Osteoblast (primary cell): ENCODE results near the gene CEP63. TPM values are rescaled to one million over a fixed set of nuclear protein-coding genes. Genes with fewer than 3 reads are reported as not detected.

Source experiments
- DNase-seq: peaks from one replicate; pipeline ENCODE4 v3.0.0; 2011; ENCODE audit warnings: low spot score, mixed read lengths; ENCODE audit not compliant: insufficient read length; ENCODE audit errors: missing footprints
- H2AFZ ChIP-seq: 2 replicates; pipeline ENCODE4 v1.6.0; 2011; ENCODE audit warnings: mild to moderate bottlenecking, low read length
- H3K27ac ChIP-seq: 2 replicates; pipeline ENCODE4 v1.5.1; 2011; ENCODE audit warnings: mild to moderate bottlenecking, low read depth, low read length, moderate library complexity
- H3K27me3 ChIP-seq: 2 replicates; pipeline ENCODE4 v1.6.0; 2012; ENCODE audit warnings: mild to moderate bottlenecking, control low read depth, inconsistent platforms, low read length, moderate library complexity; ENCODE audit not compliant: insufficient read depth
- H3K36me3 ChIP-seq: 2 replicates; pipeline ENCODE4 v1.5.1; 2011; ENCODE audit warnings: mild to moderate bottlenecking, low read length, control low read depth, moderate library complexity; ENCODE audit not compliant: insufficient read depth
- H3K4me1 ChIP-seq: 2 replicates; pipeline ENCODE4 v1.5.1; 2011; ENCODE audit warnings: mild to moderate bottlenecking, low read length, control low read depth, moderate library complexity; ENCODE audit not compliant: insufficient read depth
- H3K4me2 ChIP-seq: 2 replicates; pipeline ENCODE4 v1.6.0; 2011; ENCODE audit warnings: mild to moderate bottlenecking, low read length; ENCODE audit not compliant: insufficient read depth
- H3K4me3 ChIP-seq: fragments of 200-600 bp; sonication (generic); 3 replicates; pipeline ENCODE4 v1.5.1; 2012; ENCODE audit warnings: mild to moderate bottlenecking, low read length, inconsistent platforms; ENCODE audit not compliant: insufficient read depth
- H3K79me2 ChIP-seq: 2 replicates; pipeline ENCODE4 v1.6.0; 2012; ENCODE audit warnings: mild to moderate bottlenecking, low read length, control low read depth, inconsistent platforms; ENCODE audit not compliant: insufficient read depth
- H3K9me3 ChIP-seq: 2 replicates; pipeline ENCODE4 v1.5.1; 2011; ENCODE audit warnings: low read depth, low read length, control low read depth
- H4K20me1 ChIP-seq: 2 replicates; pipeline ENCODE4 v1.6.0; 2012; ENCODE audit warnings: mild to moderate bottlenecking, low read length, control low read depth; ENCODE audit not compliant: insufficient read depth
- CTCF ChIP-seq: IDR thresholded peaks from 2 replicates; pipeline ENCODE4 v1.5.1; 2011; ENCODE audit warnings: mild to moderate bottlenecking, low read depth, low read length, moderate library complexity; ENCODE audit errors: extremely low read depth
- total RNA-seq: library from RNA; depleted of rRNA; stranded (reverse); fragments of >200 nt; gene quantifications from 2 replicates; pipeline ENCODE4 v1.2.3, GENCODE V29; 2012

Gene CEP63
- total RNA-seq, 1 donor = 15.9 TPM

DNA sequence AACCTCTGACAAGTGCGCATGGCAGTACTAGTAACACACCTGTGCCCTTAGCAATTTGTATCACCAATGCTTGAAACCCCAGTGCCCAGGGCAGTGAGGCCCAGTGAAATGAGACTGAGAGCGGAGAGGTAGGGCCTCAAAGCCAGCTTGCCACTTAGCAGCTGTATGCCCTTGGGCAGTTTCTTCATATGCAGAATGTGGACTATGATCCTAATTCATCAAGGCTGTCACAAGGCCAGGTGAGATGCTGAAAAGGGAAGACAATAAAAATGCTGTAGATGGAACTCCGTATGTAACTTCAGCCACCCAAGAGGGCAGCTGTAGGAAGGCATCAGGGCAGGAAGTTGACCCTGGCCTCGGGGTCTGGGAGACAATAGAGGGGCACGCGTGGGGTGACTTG, 90.6 kb downstream of the CEP63 start:
- H3K79me2 ChIP-seq = no peaks in the 10 kb centered on the region
- no peak overlapping the region for H3K4me2 ChIP-seq
- TF ChIP-seq CTCF = no peak
- H3K27me3 ChIP-seq = no peaks in the 10 kb centered on the region
- DNase-seq = no peak
- no peaks in the 10 kb centered on the region for H3K9me3 ChIP-seq
- no peak overlapping the region for H3K4me3 ChIP-seq
- H2AFZ ChIP-seq = no peak overlapping the region
- no peak overlapping the region for H3K27ac ChIP-seq
- H3K4me1 ChIP-seq = no peaks in the 10 kb centered on the region
- H3K36me3 ChIP-seq = no peaks in the 10 kb centered on the region
- no peaks in the 10 kb centered on the region for H4K20me1 ChIP-seq

- Histone ChIP-seq H2AFZ (no peak overlapping the region), H3K79me2 (no peaks in the 10 kb centered on the region)
- no peak for TF ChIP-seq CTCF
Observed at GRCh38 chr3:134576831-134577230, 91.0 kb downstream of the CEP63 start.

GRCh38 chr3:134579141-134579665, 93.3 kb downstream of the CEP63 start:
- H3K4me1 ChIP-seq = no peaks in the 10 kb centered on the region
- no peak for TF ChIP-seq CTCF
- no peak for DNase-seq

More at GRCh38 chr3:134576831-134577230, 91.0 kb downstream of the CEP63 start:
- Histone ChIP-seq H3K4me1 (no peaks in the 10 kb centered on the region), H3K27me3 (no peaks in the 10 kb centered on the region), H3K4me2 (no peak overlapping the region), H3K9me3 (no peaks in the 10 kb centered on the region), H3K36me3 (no peaks in the 10 kb centered on the region), H4K20me1 (no peaks in the 10 kb centered on the region), H3K4me3 (no peak overlapping the region), H3K27ac (no peak overlapping the region)
- DNase-seq = no peak

DNA sequence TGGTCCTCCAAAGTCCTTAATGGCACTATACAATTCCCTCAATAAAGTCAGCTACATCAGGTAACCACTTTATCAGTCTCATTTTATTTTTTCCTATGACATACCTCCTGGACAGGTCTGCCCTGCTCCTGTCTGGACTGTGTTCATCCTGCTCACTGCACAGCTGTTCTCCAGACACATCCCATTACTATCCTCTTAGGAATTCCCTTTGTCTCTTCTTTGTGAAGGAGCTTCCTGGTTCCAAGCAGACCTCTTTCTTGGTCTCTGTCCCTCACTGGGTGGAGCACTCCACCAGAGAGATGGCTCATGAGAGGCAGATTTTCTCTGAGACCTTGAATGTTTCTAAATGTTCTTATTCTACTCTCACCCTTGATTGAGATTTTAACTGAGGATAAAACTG, 104.9 kb downstream of the CEP63 start:
- H3K79me2 ChIP-seq = no peaks in the 10 kb centered on the region
- no peak overlapping the region for H3K4me2 ChIP-seq
- H3K4me1 ChIP-seq = no peaks in the 10 kb centered on the region
- no peak overlapping the region for H3K4me3 ChIP-seq
- no peak for TF ChIP-seq CTCF
- no peaks in the 10 kb centered on the region for H3K27me3 ChIP-seq
- H4K20me1 ChIP-seq = no peaks in the 10 kb centered on the region
- H3K27ac ChIP-seq = no peak overlapping the region
- H2AFZ ChIP-seq = no peak overlapping the region
- no peak for DNase-seq
- H3K36me3 ChIP-seq = no peaks in the 10 kb centered on the region
- H3K9me3 ChIP-seq = no peaks in the 10 kb centered on the region

More at GRCh38 chr3:134579141-134579665, 93.3 kb downstream of the CEP63 start:
- no peak overlapping the region for H3K4me3 ChIP-seq
- no peak overlapping the region for H3K27ac ChIP-seq
- H3K4me2 ChIP-seq = no peak overlapping the region
- H3K9me3 ChIP-seq = no peaks in the 10 kb centered on the region
- no peaks in the 10 kb centered on the region for H3K79me2 ChIP-seq
- H2AFZ ChIP-seq = no peak overlapping the region
- H4K20me1 ChIP-seq = no peaks in the 10 kb centered on the region
- no peaks in the 10 kb centered on the region for H3K27me3 ChIP-seq
- H3K36me3 ChIP-seq = no peaks in the 10 kb centered on the region
